Measurements from ENCODE around the gene GH2.

DNA sequence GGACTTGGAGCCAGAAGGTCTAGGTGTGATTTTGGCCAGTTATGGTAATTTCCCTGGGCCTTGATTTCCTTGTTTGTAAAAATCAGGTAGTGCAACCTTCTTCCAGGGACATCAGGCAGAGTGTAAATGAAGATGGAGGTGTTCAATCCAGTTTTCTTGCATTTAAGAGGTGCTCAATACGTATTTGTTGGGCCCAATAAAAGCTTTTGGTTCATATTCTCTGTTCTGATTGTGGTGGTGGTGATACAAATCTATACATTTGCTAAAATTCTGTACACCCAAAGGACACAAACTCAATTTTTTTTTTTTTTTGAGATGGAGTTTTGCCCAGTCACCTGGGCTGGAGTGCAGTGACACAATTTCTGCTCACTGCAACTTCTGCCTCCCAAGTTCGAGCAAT is 44.4 kb upstream of the GH2 start:
- TF ChIP-seq, protein P1, sequence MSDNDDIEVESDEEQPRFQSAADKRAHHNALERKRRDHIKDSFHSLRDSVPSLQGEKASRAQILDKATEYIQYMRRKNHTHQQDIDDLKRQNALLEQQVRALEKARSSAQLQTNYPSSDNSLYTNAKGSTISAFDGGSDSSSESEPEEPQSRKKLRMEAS (IDR thresholded peaks at IDR 0.05): no peak
- TF ChIP-seq YY1 (IDR thresholded peaks at IDR 0.05; ENCODE audit: low read depth) (no peak), USF1 (IDR thresholded peaks at IDR 0.05) (no peak), EP300 (IDR thresholded peaks at IDR 0.05; ENCODE audit: borderline replicate concordance) (no peak), RAD21 (IDR thresholded peaks at IDR 0.05; ENCODE audit: low read depth) (no peak), TCF12 (IDR thresholded peaks at IDR 0.05; ENCODE audit: low read depth) (no peak), ZBTB7A (IDR thresholded peaks at IDR 0.05; ENCODE audit: low read depth) (no peak), CREB1 (IDR thresholded peaks at IDR 0.05; ENCODE audit: low read depth) (no peak), TAF1 (IDR thresholded peaks at IDR 0.05; ENCODE audit: low read depth) (no peak), CEBPB (IDR thresholded peaks at IDR 0.05) (no peak), FOXM1 (IDR thresholded peaks at IDR 0.05; ENCODE audit: borderline replicate concordance, low read depth) (no peak)
- TF ChIP-seq, protein P2, sequence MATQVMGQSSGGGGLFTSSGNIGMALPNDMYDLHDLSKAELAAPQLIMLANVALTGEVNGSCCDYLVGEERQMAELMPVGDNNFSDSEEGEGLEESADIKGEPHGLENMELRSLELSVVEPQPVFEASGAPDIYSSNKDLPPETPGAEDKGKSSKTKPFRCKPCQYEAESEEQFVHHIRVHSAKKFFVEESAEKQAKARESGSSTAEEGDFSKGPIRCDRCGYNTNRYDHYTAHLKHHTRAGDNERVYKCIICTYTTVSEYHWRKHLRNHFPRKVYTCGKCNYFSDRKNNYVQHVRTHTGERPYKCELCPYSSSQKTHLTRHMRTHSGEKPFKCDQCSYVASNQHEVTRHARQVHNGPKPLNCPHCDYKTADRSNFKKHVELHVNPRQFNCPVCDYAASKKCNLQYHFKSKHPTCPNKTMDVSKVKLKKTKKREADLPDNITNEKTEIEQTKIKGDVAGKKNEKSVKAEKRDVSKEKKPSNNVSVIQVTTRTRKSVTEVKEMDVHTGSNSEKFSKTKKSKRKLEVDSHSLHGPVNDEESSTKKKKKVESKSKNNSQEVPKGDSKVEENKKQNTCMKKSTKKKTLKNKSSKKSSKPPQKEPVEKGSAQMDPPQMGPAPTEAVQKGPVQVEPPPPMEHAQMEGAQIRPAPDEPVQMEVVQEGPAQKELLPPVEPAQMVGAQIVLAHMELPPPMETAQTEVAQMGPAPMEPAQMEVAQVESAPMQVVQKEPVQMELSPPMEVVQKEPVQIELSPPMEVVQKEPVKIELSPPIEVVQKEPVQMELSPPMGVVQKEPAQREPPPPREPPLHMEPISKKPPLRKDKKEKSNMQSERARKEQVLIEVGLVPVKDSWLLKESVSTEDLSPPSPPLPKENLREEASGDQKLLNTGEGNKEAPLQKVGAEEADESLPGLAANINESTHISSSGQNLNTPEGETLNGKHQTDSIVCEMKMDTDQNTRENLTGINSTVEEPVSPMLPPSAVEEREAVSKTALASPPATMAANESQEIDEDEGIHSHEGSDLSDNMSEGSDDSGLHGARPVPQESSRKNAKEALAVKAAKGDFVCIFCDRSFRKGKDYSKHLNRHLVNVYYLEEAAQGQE (IDR thresholded peaks at IDR 0.05; ENCODE audit: low read depth): no peak

All from Ishikawa (cell line).